ENCODE results near the gene BFSP1. TPM values are rescaled to one million over a fixed set of nuclear protein-coding genes. Genes with fewer than 3 reads are reported as not detected.

The BFSP1 gene
- total and polyA plus RNA-seq, 2 donors (not counting 1 experiment from before 2014, with no cell fraction given): 1.5 to 2.3 TPM

DNA sequence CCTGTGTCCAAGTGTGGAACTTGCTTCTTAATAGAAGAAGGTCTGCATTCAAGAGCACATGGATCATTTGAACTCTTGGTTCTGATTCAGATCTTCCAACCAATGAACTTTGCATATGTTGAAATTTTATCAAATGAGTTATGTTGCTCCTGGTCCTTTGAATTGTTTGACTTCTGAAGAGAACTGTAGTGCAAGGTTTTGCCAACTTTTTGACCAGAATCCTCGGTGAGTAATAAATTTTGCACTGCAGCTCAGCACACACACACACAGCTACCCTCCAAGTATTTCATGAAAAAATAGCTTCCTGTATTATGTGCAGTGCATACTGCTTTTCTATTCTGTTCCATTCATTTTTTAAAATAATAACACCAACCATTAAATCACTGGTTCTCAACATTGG lies 67.5 kb downstream of the BFSP1 start:
- Histone ChIP-seq H3K9me3 (ENCODE audit: control insufficient read depth, insufficient read depth, low read depth, low read length) (no peaks in the 10 kb centered on the region), H3K9ac (ENCODE audit: insufficient read depth, low read length) (no peak overlapping the region), H3K4me1 (ENCODE audit: control insufficient read depth, extremely low read depth, insufficient read depth, low read length) (no peaks in the 10 kb centered on the region), H2AFZ (ENCODE audit: low read length) (no peak overlapping the region), H3K4me3 (replicated peaks in 1 of 4; ENCODE audit: control extremely low read depth in 1 of 4, insufficient read depth in 1 of 4, low read depth in 3 of 4, low read length in 4 of 4) (no peak overlapping the region), H3K27ac (ENCODE audit: insufficient read depth, low read length) (no peak overlapping the region), H3K4me2 (ENCODE audit: extremely low read depth, insufficient read depth, low read length) (no peak overlapping the region), H4K20me1 (ENCODE audit: control insufficient read depth, extremely low read depth, insufficient read depth, low read length) (no peaks in the 10 kb centered on the region), H3K27me3 (ENCODE audit: control insufficient read depth, insufficient read depth, low read length) (no peaks in the 10 kb centered on the region), H3K36me3 (ENCODE audit: control insufficient read depth, insufficient read depth, low read length) (no peaks in the 10 kb centered on the region), H3K79me2 (ENCODE audit: control insufficient read depth, insufficient read depth, low read length) (no peaks in the 10 kb centered on the region)
- TF ChIP-seq CTCF (conservative IDR thresholded peaks at IDR 0.05 in 1 of 2, IDR thresholded peaks at IDR 0.05 in 1 of 2; ENCODE audit: low read depth in 1 of 2, low read length in 2 of 2): no peak
- TF ChIP-seq EZH2 (IDR thresholded peaks at IDR 0.05; ENCODE audit: low read length, missing control alignments): no peak
- DNase-seq (ENCODE audit: low read depth in 2 of 2): no peak

- no peak for DNase-seq (ENCODE audit: low read depth in 2 of 2)
- H3K79me2 ChIP-seq (ENCODE audit: control insufficient read depth, insufficient read depth, low read length): no peaks in the 10 kb centered on the region
- H3K4me1 ChIP-seq (ENCODE audit: control insufficient read depth, extremely low read depth, insufficient read depth, low read length): no peaks in the 10 kb centered on the region
- H3K27ac ChIP-seq (ENCODE audit: insufficient read depth, low read length): no peak overlapping the region
- no peaks in the 10 kb centered on the region for H3K36me3 ChIP-seq (ENCODE audit: control insufficient read depth, insufficient read depth, low read length)
- no peaks in the 10 kb centered on the region for H3K27me3 ChIP-seq (ENCODE audit: control insufficient read depth, insufficient read depth, low read length)
- no peak overlapping the region for H3K9ac ChIP-seq (ENCODE audit: insufficient read depth, low read length)
- no peak overlapping the region for H2AFZ ChIP-seq (ENCODE audit: low read length)
- H3K4me2 ChIP-seq (ENCODE audit: extremely low read depth, insufficient read depth, low read length): no peak overlapping the region
- H4K20me1 ChIP-seq (ENCODE audit: control insufficient read depth, extremely low read depth, insufficient read depth, low read length): no peaks in the 10 kb centered on the region
- H3K4me3 ChIP-seq (replicated peaks in 1 of 4; ENCODE audit: control extremely low read depth in 1 of 4, insufficient read depth in 1 of 4, low read depth in 3 of 4, low read length in 4 of 4): no peak overlapping the region
- TF ChIP-seq EZH2 (IDR thresholded peaks at IDR 0.05; ENCODE audit: low read length, missing control alignments) (no peak), CTCF (conservative IDR thresholded peaks at IDR 0.05 in 1 of 2, IDR thresholded peaks at IDR 0.05 in 1 of 2; ENCODE audit: low read depth in 1 of 2, low read length in 2 of 2) (no peak)
- H3K9me3 ChIP-seq (ENCODE audit: control insufficient read depth, insufficient read depth, low read depth, low read length): no peaks in the 10 kb centered on the region
These were observed 69.2 kb downstream of the BFSP1 start for GRCh38 chr20:17461941-17462340.

- Histone ChIP-seq H3K9me3 (ENCODE audit: control insufficient read depth, insufficient read depth, low read depth, low read length) (no peaks in the 10 kb centered on the region), H3K9ac (ENCODE audit: insufficient read depth, low read length) (no peak overlapping the region), H3K27me3 (ENCODE audit: control insufficient read depth, insufficient read depth, low read length) (no peaks in the 10 kb centered on the region), H3K4me3 (replicated peaks in 1 of 4; ENCODE audit: control extremely low read depth in 1 of 4, insufficient read depth in 1 of 4, low read depth in 3 of 4, low read length in 4 of 4) (no peak overlapping the region), H3K4me1 (ENCODE audit: control insufficient read depth, extremely low read depth, insufficient read depth, low read length) (no peaks in the 10 kb centered on the region), H3K4me2 (ENCODE audit: extremely low read depth, insufficient read depth, low read length) (no peak overlapping the region), H3K79me2 (ENCODE audit: control insufficient read depth, insufficient read depth, low read length) (no peaks in the 10 kb centered on the region), H3K27ac (ENCODE audit: insufficient read depth, low read length) (no peak overlapping the region), H4K20me1 (ENCODE audit: control insufficient read depth, extremely low read depth, insufficient read depth, low read length) (no peaks in the 10 kb centered on the region), H2AFZ (ENCODE audit: low read length) (no peak overlapping the region), H3K36me3 (ENCODE audit: control insufficient read depth, insufficient read depth, low read length) (no peaks in the 10 kb centered on the region)
- no peak for DNase-seq (ENCODE audit: low read depth in 2 of 2)
- no peak for TF ChIP-seq CTCF (conservative IDR thresholded peaks at IDR 0.05 in 1 of 2, IDR thresholded peaks at IDR 0.05 in 1 of 2; ENCODE audit: low read depth in 1 of 2, low read length in 2 of 2)
- no peak for TF ChIP-seq EZH2 (IDR thresholded peaks at IDR 0.05; ENCODE audit: low read length, missing control alignments)
These were observed 71.1 kb downstream of the BFSP1 start for GRCh38 chr20:17460119-17460518.

Data from fibroblast of lung (primary cell).